ELR (cell line): ENCODE measurements around the gene SLC6A7.

Source experiments
- DNase-seq: peaks from one replicate; pipeline ENCODE4 v3.0.0-alpha.2; 2015; ENCODE audit warnings: low read depth

Gene SLC6A7

DNA sequence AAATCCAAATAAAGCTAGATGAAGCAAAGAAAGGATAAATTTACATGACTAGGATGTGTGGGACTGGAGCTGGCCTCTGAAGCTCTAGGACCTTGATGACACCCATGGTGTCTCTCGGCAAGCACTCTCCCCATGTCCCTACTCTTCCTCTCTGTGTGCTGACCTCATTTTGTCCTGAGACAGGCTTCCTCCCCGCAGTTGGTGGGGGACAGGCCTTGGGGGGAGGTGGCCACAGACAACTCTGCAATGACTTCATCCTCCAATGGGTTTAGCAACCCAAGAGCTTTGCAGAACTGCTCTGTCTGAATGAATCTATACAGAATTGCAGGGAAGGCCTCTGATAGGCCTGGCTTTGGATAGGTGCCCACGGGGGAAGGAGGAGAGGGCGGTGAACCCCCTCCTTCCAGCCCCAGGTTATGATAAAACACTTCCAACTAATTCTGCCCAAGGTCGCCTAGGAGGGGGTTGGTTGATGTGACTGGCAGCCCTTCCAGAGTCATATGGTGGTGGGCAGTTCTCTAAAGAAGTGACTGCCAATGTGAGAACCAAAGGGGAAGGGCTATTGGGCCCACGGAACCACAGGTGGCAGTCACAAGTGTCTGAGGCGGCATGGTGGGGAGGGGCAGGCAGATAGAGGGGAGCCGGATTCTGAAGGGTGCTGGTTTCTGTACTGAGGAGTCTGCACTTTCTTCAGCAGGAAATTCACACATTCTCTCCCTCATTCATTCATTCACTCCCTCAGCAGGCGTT lies 6.0 kb downstream of the SLC6A7 start:
- DNase-seq, result no peak

GRCh38 chr5:150196514-150196913 lies 6.7 kb downstream of the SLC6A7 start:
- DNase-seq, result no peak

DNA sequence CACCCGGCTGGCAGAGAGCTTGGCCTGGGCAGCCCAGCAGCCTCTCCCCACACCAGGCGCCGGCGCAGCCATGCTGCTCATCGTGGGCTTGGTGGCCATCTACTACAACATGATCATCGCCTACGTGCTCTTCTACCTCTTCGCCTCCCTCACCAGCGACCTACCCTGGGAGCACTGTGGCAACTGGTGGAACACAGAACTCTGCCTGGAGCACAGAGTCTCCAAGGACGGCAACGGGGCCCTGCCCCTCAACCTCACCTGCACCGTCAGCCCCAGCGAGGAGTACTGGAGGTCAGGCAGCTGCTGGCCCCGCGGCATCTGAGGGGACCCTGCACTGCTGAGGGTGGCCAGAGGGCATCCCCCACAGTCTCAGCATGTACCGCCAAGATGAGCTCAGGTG lies 7.1 kb downstream of the SLC6A7 start:
- DNase-seq, result no peak

DNA sequence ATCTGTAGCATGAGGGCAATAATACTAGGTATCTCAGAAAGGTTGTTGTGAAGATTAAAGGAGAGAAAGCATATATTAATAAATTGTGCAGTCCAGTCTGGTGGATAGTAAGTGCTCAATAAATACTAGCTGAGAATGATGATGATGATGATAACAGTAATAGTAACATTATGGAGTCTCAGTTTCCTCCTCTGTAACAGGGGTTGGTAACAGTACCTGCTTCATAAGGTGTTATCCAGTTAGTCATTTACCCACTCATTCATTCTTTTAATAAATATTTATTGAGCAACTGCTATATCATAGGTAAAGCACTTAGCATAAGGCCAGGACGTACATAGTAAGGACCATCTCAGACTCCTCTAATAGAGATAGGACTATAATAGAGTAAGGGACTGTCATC lies 7.6 kb downstream of the SLC6A7 start:
- DNase-seq, result no peak

DNA sequence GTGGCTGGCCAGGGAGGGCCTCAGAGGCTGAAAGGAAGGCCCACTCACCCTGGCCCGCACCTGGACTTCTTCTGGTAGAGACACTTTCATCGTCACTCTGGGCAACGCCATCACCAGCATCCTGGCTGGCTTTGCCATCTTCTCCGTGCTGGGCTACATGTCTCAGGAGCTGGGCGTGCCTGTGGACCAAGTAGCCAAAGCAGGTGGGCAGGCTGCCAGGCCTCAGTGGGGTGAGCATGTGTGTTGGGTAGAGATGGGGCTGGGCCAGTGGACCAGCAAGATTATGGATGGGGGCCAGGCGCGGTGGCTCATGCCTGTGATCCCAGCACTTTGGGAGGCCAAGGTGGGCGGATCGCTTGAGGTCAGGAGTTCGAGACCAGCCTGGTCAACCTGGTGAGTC lies 12.6 kb downstream of the SLC6A7 start:
- no peak for DNase-seq

- no peak for DNase-seq
Measured at GRCh38 chr5:150203832-150204589, 14.1 kb downstream of the SLC6A7 start.

DNA sequence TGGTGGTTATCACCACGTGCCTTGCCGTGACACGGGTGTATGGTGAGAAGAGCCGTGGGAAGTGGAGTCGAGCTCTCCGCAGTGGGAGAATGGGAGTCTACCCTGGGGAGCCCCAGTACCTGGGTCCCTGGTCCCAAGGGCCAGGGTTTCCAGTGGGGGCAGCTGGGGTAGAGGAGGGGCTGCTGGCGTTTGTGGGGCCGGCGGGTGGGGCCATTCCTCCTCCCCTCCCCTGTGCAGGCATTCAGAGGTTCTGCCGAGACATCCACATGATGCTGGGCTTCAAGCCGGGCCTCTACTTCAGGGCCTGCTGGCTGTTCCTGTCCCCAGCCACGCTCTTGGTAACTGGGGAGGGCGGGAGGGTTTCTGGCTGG lies 14.7 kb downstream of the SLC6A7 start:
- no peak for DNase-seq

- no peak for DNase-seq
Measured at GRCh38 chr5:150206098-150206778, 16.4 kb downstream of the SLC6A7 start.

DNA sequence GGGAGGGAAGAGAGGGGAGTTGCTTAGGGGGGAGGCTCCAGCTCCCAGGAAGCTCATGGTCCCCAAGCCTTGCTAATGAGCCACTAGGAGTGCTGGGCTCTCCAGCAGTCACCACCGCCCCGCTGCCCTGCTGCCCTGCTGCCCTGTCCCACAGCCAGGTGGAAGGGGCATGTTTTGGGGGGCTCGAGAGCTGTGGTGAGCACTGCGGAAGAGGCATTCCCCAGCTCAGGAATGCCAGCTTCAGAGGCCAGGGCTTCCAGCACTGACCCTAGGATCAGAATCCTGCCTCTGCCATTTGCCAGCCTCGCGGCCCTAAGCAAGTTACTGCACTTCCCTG lies 16.9 kb downstream of the SLC6A7 start:
- no peak for DNase-seq

- peak; percentile 87 for DNase-seq
Measured at GRCh38 chr5:150208187-150209098, 18.6 kb downstream of the SLC6A7 start.

DNA sequence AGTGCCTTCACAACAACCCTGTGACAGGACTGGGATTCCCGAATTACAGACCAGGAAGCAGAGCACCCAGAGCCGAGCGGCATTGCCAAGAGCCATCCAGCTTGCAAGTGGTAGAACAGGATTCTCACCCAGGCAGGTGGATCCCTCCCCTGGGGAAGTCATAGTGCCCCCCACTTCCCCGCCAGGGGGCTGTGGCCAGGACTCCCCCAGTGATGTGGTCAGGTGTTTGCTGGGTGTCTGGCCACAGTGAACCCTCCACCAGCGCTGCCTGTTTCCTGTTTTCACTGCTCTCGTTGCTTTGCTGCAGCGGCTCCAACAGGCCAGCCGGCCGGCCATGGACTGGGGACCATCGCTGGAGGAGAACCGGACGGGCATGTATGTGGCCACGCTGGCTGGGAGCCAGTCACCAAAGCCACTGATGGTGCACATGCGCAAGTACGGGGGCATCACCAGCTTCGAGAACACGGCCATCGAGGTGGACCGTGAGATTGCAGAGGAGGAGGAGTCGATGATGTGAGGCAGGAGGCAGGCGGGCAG lies 19.3 kb downstream of the SLC6A7 start:
- DNase-seq, result peak; percentile 67

DNA sequence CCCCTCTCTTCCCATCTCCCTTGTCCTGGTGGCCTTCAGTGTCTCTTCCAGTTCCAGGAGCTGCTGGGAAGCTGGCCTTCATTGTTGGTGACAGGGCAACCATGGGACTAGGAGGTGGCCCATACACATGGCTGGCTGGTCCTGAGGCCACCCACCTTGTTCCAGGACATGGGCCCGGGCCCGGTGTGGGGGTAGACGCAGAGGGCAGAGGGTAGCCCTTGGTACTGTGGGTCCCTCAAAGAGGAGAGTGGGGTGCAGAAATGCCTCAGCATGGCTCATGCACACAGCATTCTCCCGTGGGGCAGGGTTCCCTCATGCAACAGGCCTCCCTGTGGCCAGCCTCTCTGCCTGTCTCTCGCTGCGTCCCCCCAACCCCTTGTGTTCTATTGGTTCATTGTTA lies 20.8 kb downstream of the SLC6A7 start:
- DNase-seq, result no peak

DNA sequence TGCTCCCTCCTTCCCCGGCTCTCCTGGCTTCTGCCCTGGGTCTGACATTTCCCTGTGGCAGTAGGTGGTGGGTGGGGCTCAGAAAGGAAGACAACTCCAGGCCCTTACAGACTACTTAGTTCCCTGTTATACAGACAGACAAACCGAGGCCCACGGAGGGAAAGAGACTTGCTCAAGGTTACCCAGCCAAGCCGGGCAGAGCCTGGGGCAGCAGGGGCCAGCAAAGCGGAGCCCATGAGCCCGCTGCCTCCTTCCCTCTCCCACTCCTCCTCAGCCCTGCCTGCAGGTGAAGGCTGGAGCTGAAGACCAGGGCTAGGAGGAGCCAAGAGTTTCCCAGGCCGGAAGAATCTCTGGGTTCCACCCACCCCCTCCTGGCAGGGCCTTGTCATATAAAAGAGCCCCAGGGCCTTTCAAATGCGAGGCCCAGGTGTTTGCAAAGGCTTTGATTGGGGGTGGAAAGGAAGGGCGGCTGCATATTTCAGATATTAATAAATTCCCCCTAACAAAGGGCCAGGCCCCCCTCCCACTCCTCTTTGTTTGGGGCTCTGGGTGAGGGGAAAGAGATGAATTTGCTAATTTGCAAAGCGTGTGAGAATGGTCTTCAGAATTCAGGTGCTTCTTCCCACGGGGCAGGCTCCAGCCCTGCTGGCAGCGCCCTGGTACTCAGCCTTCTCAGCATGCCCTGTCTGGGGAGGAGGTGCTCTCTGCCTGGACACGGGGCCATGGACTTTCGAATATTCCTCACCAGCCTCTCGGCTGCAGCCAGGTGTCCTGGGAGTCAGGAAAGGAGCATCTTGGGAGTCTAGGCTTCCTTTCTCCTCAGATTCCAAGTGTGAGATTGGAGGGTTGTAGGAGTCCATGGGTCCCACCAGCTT lies 21.5 kb downstream of the SLC6A7 start:
- DNase-seq, result no peak

- DNase-seq, result peak; percentile 32
Measured at GRCh38 chr5:150213530-150213929, 23.7 kb downstream of the SLC6A7 start.

- DNase-seq, result peak; percentile 28
Measured at GRCh38 chr5:150214289-150214688, 24.4 kb downstream of the SLC6A7 start.

- DNase-seq, result no peak
Measured at GRCh38 chr5:150215979-150216944, 26.4 kb downstream of the SLC6A7 start.

- DNase-seq, result no peak
Measured at GRCh38 chr5:150217038-150217437, 27.2 kb downstream of the SLC6A7 start.

- peak; percentile 84 for DNase-seq
Measured at GRCh38 chr5:150217873-150218692, 28.2 kb downstream of the SLC6A7 start.

DNA sequence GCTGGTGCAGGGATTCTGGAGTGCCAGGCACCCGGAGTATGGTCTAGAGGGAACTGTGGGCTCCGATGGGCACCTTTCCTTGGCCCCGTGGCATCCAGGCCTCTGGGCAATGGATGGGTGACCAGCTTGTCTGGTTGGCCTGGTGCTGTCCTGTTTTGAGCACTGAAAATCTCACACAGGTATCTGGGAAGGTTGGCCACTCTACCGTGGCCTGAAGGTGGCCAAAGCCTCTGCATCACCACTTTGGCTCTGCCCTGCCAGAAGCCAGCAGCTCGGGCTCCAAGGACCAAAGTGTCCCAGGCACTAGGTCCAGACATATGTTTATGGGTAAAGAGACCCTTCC lies 28.8 kb downstream of the SLC6A7 start:
- DNase-seq, result no peak
